ENCODE results near the gene FBXL17. TPM values are rescaled to one million over a fixed set of nuclear protein-coding genes. Genes with fewer than 3 reads are reported as not detected.

Gene FBXL17
- total and polyA plus RNA-seq, 9 of the 15 experiments (the other 6 are each of a cell fraction or from before 2014, with no cell fraction given): 0.32 to 5.4 (median 1.8) TPM

GRCh38 chr5:108251350-108251749 lies 130.5 kb downstream of the FBXL17 start:
- POLR2A ChIA-PET: no interaction called here
- FAIRE-seq: no peak

More at GRCh38 chr5:108251350-108251749, 130.5 kb downstream of the FBXL17 start:
- TF ChIP-seq POLR3A (IDR thresholded peaks at IDR 0.05; ENCODE audit: borderline replicate concordance, extremely low read depth, insufficient read depth, insufficient read length) (no peak), CBFB (CRISPR knock-in tag; IDR thresholded peaks at IDR 0.05) (no peak), STAG1 (CRISPR knock-in tag; IDR thresholded peaks at IDR 0.05; ENCODE audit: borderline replicate concordance) (no peak), IRF1 (CRISPR knock-in tag; IDR thresholded peaks at IDR 0.05; ENCODE audit: borderline replicate concordance) (no peak), BCL6 (CRISPR knock-in tag; IDR thresholded peaks at IDR 0.05) (no peak), SRSF9 (IDR thresholded peaks at IDR 0.05; ENCODE audit: borderline replicate concordance, low read depth, low read length) (no peak), ZMIZ1 (IDR thresholded peaks at IDR 0.05; ENCODE audit: low read depth in 2 of 2, low read length in 2 of 2) (no peak), COPS2 (conservative IDR thresholded peaks at IDR 0.05) (no peak), SMARCB1 (IDR thresholded peaks at IDR 0.05; ENCODE audit: insufficient read length, low read depth) (no peak), ZBTB34 (CRISPR knock-in tag; IDR thresholded peaks at IDR 0.05) (no peak), EGR1 (conservative IDR thresholded peaks at IDR 0.05) (no peak), MIER1 (IDR thresholded peaks at IDR 0.05; ENCODE audit: low read depth) (no peak), ZNF780A (CRISPR knock-in tag; IDR thresholded peaks at IDR 0.05) (no peak), ARID4B (CRISPR knock-in tag; IDR thresholded peaks at IDR 0.05) (no peak)
- Histone ChIP-seq H3K9me1 (ENCODE audit: control insufficient read depth, insufficient read depth, low read length) (no peaks in the 10 kb centered on the region), H3K79me2 (ENCODE audit: control insufficient read depth, insufficient read depth, low read length) (no peaks in the 10 kb centered on the region), H3K27ac (ENCODE audit: extremely low read depth, low read depth, low read length) (no peak overlapping the region), H3K27me3 (ENCODE audit: control insufficient read depth in 2 of 2, insufficient read depth in 2 of 2, low read length in 2 of 2) (no peaks in the 10 kb centered on the region), H4K20me1 (replicated peaks; ENCODE audit: control insufficient read depth, insufficient read depth, low read length) (no peaks in the 10 kb centered on the region), H3K4me2 (ENCODE audit: insufficient read depth, low read length) (no peak overlapping the region), H3K4me1 (replicated peaks in 1 of 2; ENCODE audit: control insufficient read depth in 2 of 2, insufficient read depth in 2 of 2, low read length in 2 of 2) (no peaks in the 10 kb centered on the region), H3K9ac (ENCODE audit: insufficient read depth in 1 of 2, low read depth in 2 of 2, low read length in 2 of 2) (no peak overlapping the region), H2AFZ (ENCODE audit: low read depth, low read length) (no peak overlapping the region), H3K4me3 (no peak overlapping the region), H3K36me3 (ENCODE audit: control insufficient read depth, insufficient read depth, low read length) (no peaks in the 10 kb centered on the region), H3K9me3 (replicated peaks; ENCODE audit: control insufficient read depth, insufficient read depth, low read depth, low read length) (no peaks in the 10 kb centered on the region)
- 0% methylated on average over 1 of the region's 1 CpG for WGBS (ENCODE audit: insufficient coverage, low coverage, missing lambda C conversion rate)
- BruUV-seq (replicated peaks): no TSS peak
- DNase-seq (ENCODE audit: extremely low read depth in 1 of 4, low spot score in 3 of 4) (no peak), ATAC-seq (no peak)
- CTCF ChIA-PET (ENCODE audit: low intra/inter-chr PET ratio): no interaction called here
- intact Hi-C loops (cut with micrococcal nuclease) (no loop called here), in situ Hi-C loops (cut with MboI) (no loop called here)

Measured in K562 (cell line).